ENCODE measurements around the gene SPEM2. TPM values are rescaled to one million over a fixed set of nuclear protein-coding genes. Genes with fewer than 3 reads are reported as not detected.

The SPEM2 gene
- total RNA-seq, 2 donors from 2014 or later: 5.3 TPM; not detected in 1

DNA sequence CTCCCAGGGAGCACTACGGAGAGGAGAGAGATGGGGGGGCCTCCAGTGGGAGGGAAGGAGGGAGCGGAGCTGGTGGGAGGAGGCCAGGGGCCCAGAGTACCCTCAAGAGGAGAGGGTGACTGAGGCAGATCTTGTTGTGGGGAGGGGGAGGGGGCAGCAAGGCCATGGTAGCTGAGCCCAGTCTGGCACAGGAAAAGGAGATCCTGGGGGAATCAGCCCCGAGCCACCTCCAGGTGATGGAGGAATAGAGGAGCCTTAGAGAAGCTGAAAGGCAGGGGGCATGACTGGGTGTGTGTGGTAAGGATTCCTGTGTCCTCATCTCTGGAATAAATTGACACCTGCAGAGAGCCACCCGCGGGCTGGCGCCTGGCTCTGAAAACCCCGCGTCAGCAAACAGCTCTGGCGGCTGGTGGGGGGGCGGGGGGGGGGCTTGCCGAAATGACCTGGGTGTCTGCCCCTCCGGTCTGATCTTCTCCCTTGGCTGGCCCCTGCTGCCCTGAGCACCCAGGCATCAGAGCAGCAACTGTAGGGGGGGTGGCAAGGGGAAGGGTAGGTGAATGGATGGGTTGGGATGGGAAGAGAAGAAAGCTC, 19.1 kb upstream of the SPEM2 start:
- Histone ChIP-seq H3K4me3 (no peak overlapping the region), H3K36me3 (no peaks in the 10 kb centered on the region), H3K4me1 (replicated peaks) (no peaks in the 10 kb centered on the region), H3K27ac (no peak overlapping the region), H3K27me3 (replicated peaks; ENCODE audit: insufficient read depth) (no peaks in the 10 kb centered on the region), H3K9me3 (no peaks in the 10 kb centered on the region)
- no peak for DNase-seq (ENCODE audit: low spot score)
- no peak for TF ChIP-seq POLR2A (IDR thresholded peaks at IDR 0.05)
- TF ChIP-seq, protein P1, sequence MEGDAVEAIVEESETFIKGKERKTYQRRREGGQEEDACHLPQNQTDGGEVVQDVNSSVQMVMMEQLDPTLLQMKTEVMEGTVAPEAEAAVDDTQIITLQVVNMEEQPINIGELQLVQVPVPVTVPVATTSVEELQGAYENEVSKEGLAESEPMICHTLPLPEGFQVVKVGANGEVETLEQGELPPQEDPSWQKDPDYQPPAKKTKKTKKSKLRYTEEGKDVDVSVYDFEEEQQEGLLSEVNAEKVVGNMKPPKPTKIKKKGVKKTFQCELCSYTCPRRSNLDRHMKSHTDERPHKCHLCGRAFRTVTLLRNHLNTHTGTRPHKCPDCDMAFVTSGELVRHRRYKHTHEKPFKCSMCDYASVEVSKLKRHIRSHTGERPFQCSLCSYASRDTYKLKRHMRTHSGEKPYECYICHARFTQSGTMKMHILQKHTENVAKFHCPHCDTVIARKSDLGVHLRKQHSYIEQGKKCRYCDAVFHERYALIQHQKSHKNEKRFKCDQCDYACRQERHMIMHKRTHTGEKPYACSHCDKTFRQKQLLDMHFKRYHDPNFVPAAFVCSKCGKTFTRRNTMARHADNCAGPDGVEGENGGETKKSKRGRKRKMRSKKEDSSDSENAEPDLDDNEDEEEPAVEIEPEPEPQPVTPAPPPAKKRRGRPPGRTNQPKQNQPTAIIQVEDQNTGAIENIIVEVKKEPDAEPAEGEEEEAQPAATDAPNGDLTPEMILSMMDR (IDR thresholded peaks at IDR 0.05): no peak
- intact Hi-C loops (cut with DNase I): no loop called here
- WGBS: 43% methylated on average over 12 of the region's 12 CpGs

DNA sequence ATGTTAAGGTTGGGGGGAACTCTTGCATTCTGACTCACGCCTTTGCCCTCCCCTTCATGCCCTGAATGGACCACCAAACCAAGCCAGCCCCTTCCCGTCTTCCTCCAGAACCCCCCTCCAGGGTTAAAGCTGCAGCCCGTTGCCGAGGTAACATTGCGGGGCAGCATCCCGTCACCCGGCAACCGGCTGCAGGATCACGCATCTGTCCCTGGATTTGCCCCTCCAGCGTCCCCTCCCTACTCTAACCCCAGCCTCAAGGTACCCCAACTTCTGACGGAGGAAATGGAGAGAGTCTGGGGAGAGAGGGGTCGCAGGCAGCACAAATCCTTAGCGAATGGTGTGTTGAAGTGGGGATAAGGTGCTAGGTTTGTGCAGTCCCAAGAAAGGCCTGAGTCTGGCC, 18.3 kb upstream of the SPEM2 start:
- TF ChIP-seq, protein P1 (IDR thresholded peaks at IDR 0.05): no peak
- no peak for TF ChIP-seq POLR2AphosphoS5 (IDR thresholded peaks at IDR 0.05)
- TF ChIP-seq POLR2A (IDR thresholded peaks at IDR 0.05): no peak
- no peak for DNase-seq (ENCODE audit: low spot score)
- intact Hi-C loops (cut with DNase I): no loop called here
- no peaks in the 10 kb centered on the region for H3K36me3 ChIP-seq
- no peak overlapping the region for H3K27ac ChIP-seq
- no peaks in the 10 kb centered on the region for H3K27me3 ChIP-seq (replicated peaks; ENCODE audit: insufficient read depth)
- no peaks in the 10 kb centered on the region for H3K4me1 ChIP-seq (replicated peaks)
- no peaks in the 10 kb centered on the region for H3K9me3 ChIP-seq
- no peak overlapping the region for H3K4me3 ChIP-seq
- WGBS: 88% methylated on average over 13 of the region's 13 CpGs

DNA sequence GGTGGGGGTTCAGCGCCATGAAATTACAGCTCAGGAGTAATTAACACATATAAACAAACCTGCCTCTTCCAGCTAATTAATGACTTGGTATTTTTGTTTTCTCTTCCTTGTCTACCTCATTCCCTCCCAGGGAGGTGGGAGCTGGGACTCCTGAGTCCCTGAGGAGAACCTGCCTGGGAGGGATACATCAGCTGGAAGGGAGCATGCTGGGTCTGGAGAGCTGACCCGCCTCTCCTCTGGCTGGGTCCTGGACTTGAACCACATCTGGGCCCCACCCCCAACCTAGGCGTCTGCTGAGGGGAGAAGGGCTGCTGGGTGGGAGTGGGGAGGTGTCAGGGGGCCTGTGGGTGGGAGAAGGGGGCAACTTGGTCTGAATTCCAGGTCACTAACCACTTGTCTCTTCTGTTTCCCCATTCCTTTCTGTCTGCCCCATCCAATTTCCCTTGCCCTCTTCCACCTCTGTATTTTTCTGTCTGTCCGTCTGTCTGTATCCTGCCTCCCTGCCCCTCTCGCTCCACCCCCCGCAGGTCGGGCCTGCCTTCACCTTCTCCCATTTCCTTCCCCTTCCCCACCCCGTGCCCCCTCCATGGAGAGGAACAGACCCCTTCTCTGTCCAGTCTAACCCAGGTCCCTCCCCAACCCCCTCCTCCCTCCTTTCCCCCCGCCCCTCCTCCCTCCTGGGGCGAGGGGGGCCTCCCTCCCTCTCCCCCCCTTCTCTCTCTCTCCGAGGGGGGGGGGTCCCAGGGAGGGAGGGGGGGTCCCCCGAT, 17.7 kb upstream of the SPEM2 start, which contains the start of gene NLGN2:
Gene NLGN2 (plus strand): TSS at position 361 of the 767 bp plus-strand sequence. CDS start 411 bp downstream, outside the sequence.
- intact Hi-C loops (cut with DNase I): no loop called here
- Histone ChIP-seq H3K36me3 (no peaks in the 10 kb centered on the region), H3K4me1 (replicated peaks) (no peaks in the 10 kb centered on the region), H3K9me3 (no peaks in the 10 kb centered on the region), H3K27ac (no peak within 1 kb of the TSS), H3K4me3 (no peak within 1 kb of the TSS), H3K27me3 (replicated peaks; ENCODE audit: insufficient read depth) (no peaks in the 10 kb centered on the region)
- TF ChIP-seq POLR2AphosphoS5 (IDR thresholded peaks at IDR 0.05): no peak
- no peak for TF ChIP-seq POLR2A (IDR thresholded peaks at IDR 0.05)
- TF ChIP-seq, protein P1 (IDR thresholded peaks at IDR 0.05): no peak
- WGBS: 60% methylated on average over 12 of the region's 12 CpGs
- DNase-seq (ENCODE audit: low spot score): no peak

DNA sequence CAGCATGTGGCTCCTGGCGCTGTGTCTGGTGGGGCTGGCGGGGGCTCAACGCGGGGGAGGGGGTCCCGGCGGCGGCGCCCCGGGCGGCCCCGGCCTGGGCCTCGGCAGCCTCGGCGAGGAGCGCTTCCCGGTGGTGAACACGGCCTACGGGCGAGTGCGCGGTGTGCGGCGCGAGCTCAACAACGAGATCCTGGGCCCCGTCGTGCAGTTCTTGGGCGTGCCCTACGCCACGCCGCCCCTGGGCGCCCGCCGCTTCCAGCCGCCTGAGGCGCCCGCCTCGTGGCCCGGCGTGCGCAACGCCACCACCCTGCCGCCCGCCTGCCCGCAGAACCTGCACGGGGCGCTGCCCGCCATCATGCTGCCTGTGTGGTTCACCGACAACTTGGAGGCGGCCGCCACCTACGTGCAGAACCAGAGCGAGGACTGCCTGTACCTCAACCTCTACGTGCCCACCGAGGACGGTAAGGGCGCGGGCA, 17.1 kb upstream of the SPEM2 start:
- Histone ChIP-seq H3K9me3 (no peaks in the 10 kb centered on the region), H3K27ac (no peak overlapping the region), H3K4me3 (no peak overlapping the region), H3K4me1 (replicated peaks) (no peaks in the 10 kb centered on the region), H3K36me3 (no peaks in the 10 kb centered on the region), H3K27me3 (replicated peaks; ENCODE audit: insufficient read depth) (no peaks in the 10 kb centered on the region)
- TF ChIP-seq POLR2AphosphoS5 (IDR thresholded peaks at IDR 0.05) (no peak), POLR2A (IDR thresholded peaks at IDR 0.05) (no peak)
- TF ChIP-seq, protein P1 (IDR thresholded peaks at IDR 0.05): no peak
- 77% methylated on average over 47 of the region's 58 CpGs for WGBS
- intact Hi-C loops (cut with DNase I): no loop called here
- no peak for DNase-seq (ENCODE audit: low spot score)

All from prostate gland (tissue), 2 donors.